ENCODE data around the gene TFG. TPM values are rescaled to one million over a fixed set of nuclear protein-coding genes. Genes with fewer than 3 reads are reported as not detected.

The TFG gene
- total RNA-seq, 1 experiment from 2014 or later = 139 TPM

- DNase-seq = no peak
- H3K27ac Mint-ChIP-seq (ENCODE audit: unreplicated experiment) = no peak overlapping the region
- no TSS peak for BruUV-seq (replicated peaks)
- intact Hi-C loops (cut with micrococcal nuclease; ENCODE audit: unreplicated experiment) = no loop called here
- H3K4me3 Mint-ChIP-seq (ENCODE audit: low read depth, unreplicated experiment) = no peak overlapping the region
- CTCF ChIA-PET = interaction anchor here (1.6 kb wide), 1 partner anchor 13 kb away, joined by 3 read pairs; no protein-coding TSS in a partner anchor
- no peak for TF ChIP-seq CTCF (IDR thresholded peaks at IDR 0.05; ENCODE audit: unreplicated experiment)
- H3K9me3 Mint-ChIP-seq (ENCODE audit: low read depth, unreplicated experiment) = peaks cover 2% of the 10 kb centered on the region
- H3K27me3 Mint-ChIP-seq (ENCODE audit: unreplicated experiment) = no peaks in the 10 kb centered on the region
- no peaks in the 10 kb centered on the region for H3K4me1 Mint-ChIP-seq (ENCODE audit: low read depth, unreplicated experiment)
- no peaks in the 10 kb centered on the region for H3K36me3 Mint-ChIP-seq (ENCODE audit: insufficient read depth, unreplicated experiment)
Measured at GRCh38 chr3:100782348-100782747, 73.1 kb downstream of the TFG start.

GRCh38 chr3:100782906-100783305 lies 73.6 kb downstream of the TFG start:
- H3K36me3 Mint-ChIP-seq (ENCODE audit: insufficient read depth, unreplicated experiment) = no peaks in the 10 kb centered on the region
- CTCF ChIA-PET = interaction anchor here (1.6 kb wide), 1 partner anchor 14 kb away, joined by 3 read pairs; no protein-coding TSS in a partner anchor
- H3K9me3 Mint-ChIP-seq (ENCODE audit: low read depth, unreplicated experiment) = peaks cover 2% of the 10 kb centered on the region
- DNase-seq = no peak
- BruUV-seq (replicated peaks) = no TSS peak
- no peak overlapping the region for H3K4me3 Mint-ChIP-seq (ENCODE audit: low read depth, unreplicated experiment)
- H3K4me1 Mint-ChIP-seq (ENCODE audit: low read depth, unreplicated experiment) = no peaks in the 10 kb centered on the region
- TF ChIP-seq CTCF (IDR thresholded peaks at IDR 0.05; ENCODE audit: unreplicated experiment) = no peak
- H3K27me3 Mint-ChIP-seq (ENCODE audit: unreplicated experiment) = no peaks in the 10 kb centered on the region
- intact Hi-C loops (cut with micrococcal nuclease; ENCODE audit: unreplicated experiment) = no loop called here
- no peak overlapping the region for H3K27ac Mint-ChIP-seq (ENCODE audit: unreplicated experiment)

GRCh38 chr3:100783619-100784018 lies 74.3 kb downstream of the TFG start:
- TF ChIP-seq CTCF (IDR thresholded peaks at IDR 0.05; ENCODE audit: unreplicated experiment) = no peak
- no TSS peak for BruUV-seq (replicated peaks)
- H3K36me3 Mint-ChIP-seq (ENCODE audit: insufficient read depth, unreplicated experiment) = no peaks in the 10 kb centered on the region

GRCh38 chr3:100789579-100789978 lies 80.3 kb downstream of the TFG start:
- DNase-seq = no peak
- H3K36me3 Mint-ChIP-seq (ENCODE audit: insufficient read depth, unreplicated experiment) = no peaks in the 10 kb centered on the region
- no TSS peak for BruUV-seq (replicated peaks)
- no peaks in the 10 kb centered on the region for H3K4me1 Mint-ChIP-seq (ENCODE audit: low read depth, unreplicated experiment)
- H3K27me3 Mint-ChIP-seq (ENCODE audit: unreplicated experiment) = no peaks in the 10 kb centered on the region
- no peak overlapping the region for H3K27ac Mint-ChIP-seq (ENCODE audit: unreplicated experiment)
- no peak for TF ChIP-seq CTCF (IDR thresholded peaks at IDR 0.05; ENCODE audit: unreplicated experiment)
- peaks cover 2% of the 10 kb centered on the region for H3K9me3 Mint-ChIP-seq (ENCODE audit: low read depth, unreplicated experiment)
- CTCF ChIA-PET = no interaction called here
- intact Hi-C loops (cut with micrococcal nuclease; ENCODE audit: unreplicated experiment) = no loop called here
- no peak overlapping the region for H3K4me3 Mint-ChIP-seq (ENCODE audit: low read depth, unreplicated experiment)

More at GRCh38 chr3:100783619-100784018, 74.3 kb downstream of the TFG start:
- H3K4me1 Mint-ChIP-seq (ENCODE audit: low read depth, unreplicated experiment) = no peaks in the 10 kb centered on the region
- CTCF ChIA-PET = interaction anchor here (1.6 kb wide), 1 partner anchor 15 kb away, joined by 3 read pairs; no protein-coding TSS in a partner anchor
- DNase-seq = no peak
- H3K4me3 Mint-ChIP-seq (ENCODE audit: low read depth, unreplicated experiment) = no peak overlapping the region
- intact Hi-C loops (cut with micrococcal nuclease; ENCODE audit: unreplicated experiment) = no loop called here
- H3K27me3 Mint-ChIP-seq (ENCODE audit: unreplicated experiment) = no peaks in the 10 kb centered on the region
- no peak overlapping the region for H3K27ac Mint-ChIP-seq (ENCODE audit: unreplicated experiment)
- H3K9me3 Mint-ChIP-seq (ENCODE audit: low read depth, unreplicated experiment) = peaks cover 2% of the 10 kb centered on the region

Data from Calu3 (cell line).